Neural progenitor cell (in vitro differentiated cells): ENCODE measurements around the gene B4GALNT1. TPM values are rescaled to one million over a fixed set of nuclear protein-coding genes. Genes with fewer than 3 reads are reported as not detected.

ENCODE experiments used
- DNase-seq: peaks from one replicate; pipeline ENCODE4 v3.0.0-alpha.2; 2016; ENCODE audit warnings: low spot score
- H2AFZ ChIP-seq: fragments of 200-600 bp; sonication (generic); replicated peaks from 2 replicates; pipeline ENCODE4 v1.6.1; 2016; ENCODE audit warnings: antibody characterized with exemption
- H3F3A ChIP-seq: fragments of 200-600 bp; sonication (generic); 2 replicates; pipeline ENCODE4 v1.6.1; 2016; ENCODE audit warnings: antibody characterized with exemption, low read depth
- H3K27ac ChIP-seq: fragments of 200-600 bp; sonication (generic); 2 replicates; pipeline ENCODE4 v1.5.1; 2016; ENCODE audit warnings: mild to moderate bottlenecking
- H3K27me3 ChIP-seq: fragments of 200-600 bp; sonication (generic); 2 replicates; pipeline ENCODE4 v1.6.1; 2016; ENCODE audit warnings: mild to moderate bottlenecking, moderate library complexity
- H3K36me3 ChIP-seq: fragments of 200-600 bp; sonication (generic); 2 replicates; pipeline ENCODE4 v1.5.1; 2016
- H3K4me1 ChIP-seq: fragments of 200-600 bp; sonication (generic); 2 replicates; pipeline ENCODE4 v1.6.1; 2016; ENCODE audit warnings: mixed run types
- H3K4me2 ChIP-seq: fragments of 200-600 bp; sonication (generic); 2 replicates; pipeline ENCODE4 v1.6.1; 2016
- H3K4me3 ChIP-seq: fragments of 200-600 bp; sonication (generic); 2 replicates; pipeline ENCODE4 v1.5.1; 2016
- H3K79me2 ChIP-seq: fragments of 200-600 bp; sonication (generic); 2 replicates; pipeline ENCODE4 v1.6.1; 2016; ENCODE audit warnings: low read depth
- H3K9ac ChIP-seq: fragments of 200-600 bp; sonication (generic); 2 replicates; pipeline ENCODE4 v1.6.1; 2016
- H3K9me3 ChIP-seq: fragments of 200-600 bp; sonication (generic); 2 replicates; pipeline ENCODE4 v1.5.1; 2016; ENCODE audit warnings: low read depth
- H4K20me1 ChIP-seq: fragments of 200-600 bp; sonication (generic); 2 replicates; pipeline ENCODE4 v1.6.1; 2016; ENCODE audit warnings: low read depth
- H3K27ac Mint-ChIP-seq: 3 replicates; pipeline ENCODE4 v1.8.0; 2021; ENCODE audit warnings: mixed read lengths
- H3K27me3 Mint-ChIP-seq: 2 replicates; pipeline ENCODE4 v1.8.0; 2022; ENCODE audit warnings: low read depth, mild to moderate bottlenecking, inconsistent platforms, moderate library complexity, mixed read lengths; ENCODE audit not compliant: insufficient read depth
- H3K36me3 Mint-ChIP-seq: 3 replicates; pipeline ENCODE4 v1.8.0; 2021; ENCODE audit warnings: mixed read lengths
- H3K4me1 Mint-ChIP-seq: 3 replicates; pipeline ENCODE4 v1.8.0; 2021; ENCODE audit warnings: mixed read lengths
- H3K4me3 Mint-ChIP-seq: 3 replicates; pipeline ENCODE4 v1.8.0; 2021; ENCODE audit warnings: mild to moderate bottlenecking, moderate library complexity, mixed read lengths
- H3K9me3 Mint-ChIP-seq: 3 replicates; pipeline ENCODE4 v1.8.0; 2020; ENCODE audit warnings: mixed read lengths
- EZH2 ChIP-seq: fragments of 200-600 bp; sonication (generic); IDR thresholded peaks from 2 replicates; pipeline ENCODE4 v1.6.1; 2017; ENCODE audit warnings: antibody characterized with exemption, mild to moderate bottlenecking, moderate library complexity
- EZH2phosphoT487 ChIP-seq: fragments of 200-600 bp; sonication (generic); IDR thresholded peaks from 2 replicates; pipeline ENCODE4 v1.6.1; 2017; ENCODE audit warnings: antibody characterized with exemption
- total RNA-seq: library from RNA; depleted of rRNA; stranded (reverse); fragments of >200 nt; gene quantifications from 2 replicates; pipeline ENCODE4 v1.2.3, GENCODE V29; 2015; ENCODE audit warnings: low replicate concordance
- TF ChIP-seq, protein P1 (sequence below): fragments of 200-600 bp; sonication (generic); IDR thresholded peaks from 2 replicates; pipeline ENCODE4 v1.5.1; 2017; ENCODE audit warnings: antibody characterized with exemption, mild to moderate bottlenecking

The B4GALNT1 gene
- total RNA-seq, 1 donor from 2014 or later = 0.28 TPM

DNA sequence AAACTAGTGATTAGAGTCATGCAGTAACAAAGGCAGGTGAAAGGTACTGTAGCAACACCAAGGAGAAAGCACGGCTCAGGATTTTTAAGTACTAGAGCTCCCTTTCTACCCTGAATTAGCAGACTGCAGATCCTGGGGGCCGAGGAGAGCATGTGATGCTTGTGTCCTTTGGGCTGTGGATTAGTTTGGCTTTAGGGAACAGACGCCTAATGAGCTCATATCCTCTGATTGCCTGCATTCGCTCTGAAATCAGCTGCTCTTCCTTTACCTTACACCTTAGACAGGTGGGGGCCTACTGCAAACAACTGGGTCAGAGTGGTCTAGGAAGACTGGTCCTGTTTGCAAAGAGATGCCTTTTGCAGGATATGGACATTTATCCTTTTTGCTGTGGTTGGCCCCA is 39.8 kb downstream of the B4GALNT1 start:
- H3K4me3 Mint-ChIP-seq = no peak overlapping the region
- H3K27ac Mint-ChIP-seq = no peak overlapping the region
- no peaks in the 10 kb centered on the region for H3K36me3 Mint-ChIP-seq
- no peak overlapping the region for H3K9ac ChIP-seq
- H3K4me1 Mint-ChIP-seq = peaks cover 16% of the 10 kb centered on the region
- no peaks in the 10 kb centered on the region for H4K20me1 ChIP-seq
- TF ChIP-seq EZH2phosphoT487 (no peak), EZH2 (no peak)
- TF ChIP-seq, protein P1, sequence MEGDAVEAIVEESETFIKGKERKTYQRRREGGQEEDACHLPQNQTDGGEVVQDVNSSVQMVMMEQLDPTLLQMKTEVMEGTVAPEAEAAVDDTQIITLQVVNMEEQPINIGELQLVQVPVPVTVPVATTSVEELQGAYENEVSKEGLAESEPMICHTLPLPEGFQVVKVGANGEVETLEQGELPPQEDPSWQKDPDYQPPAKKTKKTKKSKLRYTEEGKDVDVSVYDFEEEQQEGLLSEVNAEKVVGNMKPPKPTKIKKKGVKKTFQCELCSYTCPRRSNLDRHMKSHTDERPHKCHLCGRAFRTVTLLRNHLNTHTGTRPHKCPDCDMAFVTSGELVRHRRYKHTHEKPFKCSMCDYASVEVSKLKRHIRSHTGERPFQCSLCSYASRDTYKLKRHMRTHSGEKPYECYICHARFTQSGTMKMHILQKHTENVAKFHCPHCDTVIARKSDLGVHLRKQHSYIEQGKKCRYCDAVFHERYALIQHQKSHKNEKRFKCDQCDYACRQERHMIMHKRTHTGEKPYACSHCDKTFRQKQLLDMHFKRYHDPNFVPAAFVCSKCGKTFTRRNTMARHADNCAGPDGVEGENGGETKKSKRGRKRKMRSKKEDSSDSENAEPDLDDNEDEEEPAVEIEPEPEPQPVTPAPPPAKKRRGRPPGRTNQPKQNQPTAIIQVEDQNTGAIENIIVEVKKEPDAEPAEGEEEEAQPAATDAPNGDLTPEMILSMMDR = no peak
- no peak overlapping the region for H3K4me2 ChIP-seq
- peaks cover 21% of the 10 kb centered on the region for H3K79me2 ChIP-seq
- no peak overlapping the region for H3K4me3 ChIP-seq
- no peak overlapping the region for H3K27ac ChIP-seq
- H3K27me3 ChIP-seq = peaks cover 6% of the 10 kb centered on the region
- H3F3A ChIP-seq = peaks cover 5% of the 10 kb centered on the region
- H3K36me3 ChIP-seq = no peaks in the 10 kb centered on the region
- H3K4me1 ChIP-seq = peaks cover 6% of the 10 kb centered on the region
- no peaks in the 10 kb centered on the region for H3K9me3 ChIP-seq
- H3K9me3 Mint-ChIP-seq = no peaks in the 10 kb centered on the region
- peaks cover 5% of the 10 kb centered on the region for H3K27me3 Mint-ChIP-seq
- no peak overlapping the region for H2AFZ ChIP-seq
- no peak for DNase-seq

DNA sequence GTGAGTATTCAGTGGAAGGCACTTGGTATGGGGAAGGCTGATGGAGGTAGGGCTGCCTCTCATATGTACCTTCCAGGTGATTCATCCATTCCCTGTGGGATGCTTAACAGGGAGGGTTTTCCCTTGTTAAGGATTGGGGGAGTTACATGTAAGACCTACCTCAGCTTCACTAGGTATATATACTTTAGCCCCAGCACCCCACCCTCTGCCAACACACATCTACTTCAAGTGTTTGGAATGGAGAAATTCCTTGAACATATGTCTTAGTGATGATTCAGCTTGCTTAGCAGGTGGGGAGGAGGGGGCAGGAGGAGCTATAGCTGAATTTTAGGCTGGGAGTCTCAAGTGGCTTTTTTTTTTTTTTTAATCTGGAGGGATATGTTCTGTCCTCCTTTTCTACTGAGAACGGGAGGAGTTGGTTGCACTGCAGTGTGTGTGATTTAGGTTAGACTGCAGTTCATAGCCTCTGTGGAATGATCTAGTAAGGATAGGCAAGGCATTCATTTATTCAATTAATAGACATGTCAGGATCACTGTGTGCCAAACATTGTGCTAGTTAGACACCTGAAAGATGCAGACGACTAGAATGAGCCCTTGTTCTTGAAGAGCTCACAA is 40.3 kb downstream of the B4GALNT1 start:
- H2AFZ ChIP-seq = no peak overlapping the region
- no peak overlapping the region for H3K27ac Mint-ChIP-seq
- H3K4me3 ChIP-seq = no peak overlapping the region
- H3K9me3 Mint-ChIP-seq = no peaks in the 10 kb centered on the region
- no peak for TF ChIP-seq EZH2
- peak overlapping the region; percentile 94 for H3K4me3 Mint-ChIP-seq
- peaks cover 16% of the 10 kb centered on the region for H3K4me1 Mint-ChIP-seq
- H3K9ac ChIP-seq = no peak overlapping the region
- no peaks in the 10 kb centered on the region for H4K20me1 ChIP-seq
- DNase-seq = no peak
- no peak overlapping the region for H3K27ac ChIP-seq
- H3K4me2 ChIP-seq = peak overlapping the region; percentile 87
- no peaks in the 10 kb centered on the region for H3K9me3 ChIP-seq
- peaks cover 21% of the 10 kb centered on the region for H3K79me2 ChIP-seq
- H3F3A ChIP-seq = peaks cover 5% of the 10 kb centered on the region
- no peaks in the 10 kb centered on the region for H3K36me3 Mint-ChIP-seq
- H3K36me3 ChIP-seq = no peaks in the 10 kb centered on the region
- H3K27me3 ChIP-seq = peaks cover 6% of the 10 kb centered on the region
- peaks cover 6% of the 10 kb centered on the region for H3K4me1 ChIP-seq
- peaks cover 5% of the 10 kb centered on the region for H3K27me3 Mint-ChIP-seq

DNA sequence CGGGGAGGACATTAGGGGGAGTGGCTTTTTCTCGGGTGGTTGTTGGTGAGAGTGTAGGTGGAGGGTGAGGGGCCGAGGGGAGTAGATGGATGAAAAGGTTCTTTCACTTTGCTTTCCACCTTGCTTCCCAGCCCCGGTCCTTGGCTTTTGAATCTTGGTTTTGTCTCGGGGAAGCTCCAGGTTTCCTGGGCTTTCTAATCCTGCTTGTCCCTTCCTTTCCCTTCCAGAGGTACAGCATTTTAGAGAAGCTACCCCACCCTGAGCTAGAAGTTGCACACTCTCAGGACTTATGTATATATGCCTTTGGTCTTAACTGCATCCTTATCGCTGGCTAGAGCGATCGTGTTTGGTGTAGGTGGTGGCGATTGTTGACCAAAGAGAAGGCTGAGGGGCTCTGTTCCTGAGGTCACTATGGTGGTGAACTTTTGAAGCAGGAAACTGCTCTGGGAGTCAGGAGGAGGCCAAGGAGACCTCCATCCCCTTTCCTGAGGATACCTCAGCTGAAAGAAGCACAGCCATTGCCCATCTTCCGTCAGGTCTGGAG is 41.1 kb downstream of the B4GALNT1 start:
- Mint-ChIP-seq H3K9me3 (no peaks in the 10 kb centered on the region), H3K27ac (peak overlapping the region; percentile 84), H3K27me3 (peaks cover 5% of the 10 kb centered on the region), H3K36me3 (no peaks in the 10 kb centered on the region), H3K4me1 (peaks cover 16% of the 10 kb centered on the region), H3K4me3 (peak overlapping the region; percentile 94)
- peaks cover 21% of the 10 kb centered on the region for H3K79me2 ChIP-seq
- peak overlapping the region; percentile 87 for H3K4me2 ChIP-seq
- no peaks in the 10 kb centered on the region for H3K9me3 ChIP-seq
- H4K20me1 ChIP-seq = no peaks in the 10 kb centered on the region
- no peak for DNase-seq
- TF ChIP-seq, protein P1 = no peak
- TF ChIP-seq EZH2 = no peak
- no peak for TF ChIP-seq EZH2phosphoT487
- H3K27me3 ChIP-seq = peaks cover 6% of the 10 kb centered on the region
- peak overlapping the region; percentile 61 for H3K4me3 ChIP-seq
- H3F3A ChIP-seq = peaks cover 5% of the 10 kb centered on the region
- no peaks in the 10 kb centered on the region for H3K36me3 ChIP-seq
- H3K4me1 ChIP-seq = peaks cover 6% of the 10 kb centered on the region
- peak overlapping the region; percentile 34 for H3K9ac ChIP-seq
- H2AFZ ChIP-seq = peak overlapping the region; percentile 80
- no peak overlapping the region for H3K27ac ChIP-seq
